ENCODE results near the gene PNPLA6. TPM values are rescaled to one million over a fixed set of nuclear protein-coding genes. Genes with fewer than 3 reads are reported as not detected.
A peak's percentile ranks its signal among the peaks of the same experiment; 100 is the strongest.

PNPLA6 gene
- total RNA-seq, 2 experiments from 2014 or later: 130 to 152 TPM

DNA sequence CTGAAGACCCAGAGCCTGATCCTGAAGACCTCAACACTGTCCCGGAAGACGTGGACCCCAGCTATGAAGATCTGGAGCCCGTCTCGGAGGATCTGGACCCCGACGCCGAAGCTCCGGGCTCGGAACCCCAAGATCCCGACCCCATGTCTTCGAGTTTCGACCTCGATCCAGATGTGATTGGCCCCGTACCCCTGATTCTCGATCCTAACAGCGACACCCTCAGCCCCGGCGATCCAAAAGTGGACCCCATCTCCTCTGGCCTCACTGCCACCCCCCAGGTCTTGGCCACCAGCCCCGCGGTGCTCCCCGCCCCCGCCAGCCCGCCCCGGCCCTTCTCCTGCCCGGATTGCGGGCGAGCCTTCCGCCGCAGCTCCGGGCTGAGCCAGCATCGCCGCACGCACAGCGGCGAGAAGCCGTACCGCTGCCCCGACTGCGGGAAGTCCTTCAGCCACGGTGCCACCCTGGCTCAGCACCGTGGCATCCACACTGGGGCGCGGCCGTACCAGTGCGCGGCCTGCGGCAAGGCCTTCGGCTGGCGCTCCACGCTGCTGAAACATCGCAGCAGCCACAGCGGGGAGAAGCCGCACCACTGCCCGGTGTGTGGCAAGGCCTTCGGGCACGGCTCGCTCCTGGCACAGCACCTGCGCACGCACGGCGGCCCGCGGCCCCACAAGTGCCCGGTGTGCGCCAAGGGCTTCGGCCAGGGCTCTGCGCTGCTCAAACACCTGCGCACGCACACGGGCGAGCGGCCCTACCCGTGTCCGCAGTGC is 16.0 kb upstream of the PNPLA6 start:
- DNase-seq: no peak
- H3K4me3 Mint-ChIP-seq: no peak overlapping the region
- H3K9me3 Mint-ChIP-seq: no peaks in the 10 kb centered on the region
- no peak overlapping the region for H3K27ac Mint-ChIP-seq
- peaks cover 21% of the 10 kb centered on the region for H3K27me3 Mint-ChIP-seq
- ChIA-PET CTCF (interaction anchor here (0.6 to 4.7 kb wide), 2 partner anchors 49 kb away, joined by 4 to 26 read pairs; no protein-coding TSS in a partner anchor), POLR2A (interaction anchor here (5.7 kb wide), 1 partner anchor 14 kb away, joined by 60 read pairs; the partner anchor contains the start of gene PNPLA6)
- H3K36me3 Mint-ChIP-seq (ENCODE audit: low read depth): no peaks in the 10 kb centered on the region
- peaks cover 26% of the 10 kb centered on the region for H3K4me1 Mint-ChIP-seq

DNA sequence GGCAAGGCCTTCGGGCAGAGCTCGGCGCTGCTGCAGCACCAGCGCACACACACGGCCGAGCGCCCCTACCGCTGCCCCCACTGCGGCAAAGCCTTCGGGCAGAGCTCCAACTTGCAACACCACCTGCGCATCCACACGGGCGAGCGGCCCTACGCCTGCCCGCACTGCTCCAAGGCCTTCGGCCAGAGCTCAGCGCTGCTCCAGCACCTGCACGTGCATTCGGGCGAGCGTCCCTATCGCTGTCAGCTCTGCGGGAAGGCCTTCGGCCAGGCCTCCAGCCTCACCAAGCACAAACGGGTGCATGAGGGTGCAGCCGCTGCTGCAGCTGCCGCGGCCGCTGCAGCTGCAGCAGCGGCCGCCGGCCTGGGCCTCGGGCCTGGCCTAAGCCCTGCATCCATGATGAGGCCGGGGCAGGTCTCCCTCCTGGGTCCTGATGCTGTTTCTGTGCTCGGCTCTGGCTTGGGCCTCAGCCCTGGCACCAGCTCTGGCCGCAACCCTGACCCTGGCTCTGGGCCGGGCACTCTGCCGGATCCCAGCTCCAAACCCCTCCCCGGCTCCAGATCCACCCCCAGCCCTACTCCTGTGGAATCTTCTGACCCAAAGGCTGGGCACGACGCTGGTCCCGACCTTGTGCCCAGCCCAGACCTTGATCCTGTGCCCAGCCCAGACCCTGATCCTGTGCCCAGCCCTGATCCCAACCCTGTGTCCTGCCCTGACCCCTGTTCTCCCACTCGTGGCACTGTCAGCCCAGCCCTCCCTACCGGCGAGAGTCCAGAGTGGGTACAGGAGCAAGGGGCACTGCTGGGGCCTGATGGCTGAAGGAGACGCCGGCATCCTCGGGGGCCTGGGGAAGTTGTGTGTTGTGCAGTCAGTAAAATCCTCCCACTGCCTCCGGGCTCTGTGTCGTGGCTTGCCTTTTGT is 15.1 kb upstream of the PNPLA6 start:
- Mint-ChIP-seq H3K27me3 (peaks cover 15% of the 10 kb centered on the region), H3K4me1 (peaks cover 24% of the 10 kb centered on the region), H3K36me3 (ENCODE audit: low read depth) (no peaks in the 10 kb centered on the region), H3K27ac (no peak overlapping the region), H3K9me3 (no peaks in the 10 kb centered on the region), H3K4me3 (no peak overlapping the region)
- no peak for DNase-seq
- ChIA-PET POLR2A (interaction anchor here (2.0 to 5.7 kb wide), 2 partner anchors 13 to 32 kb away, joined by 7 to 60 read pairs; partner anchors contain the start of genes PEX11G and PNPLA6), CTCF (interaction anchor here (4.7 kb wide), 1 partner anchor 48 kb away, joined by 26 read pairs; no protein-coding TSS in a partner anchor)

DNA sequence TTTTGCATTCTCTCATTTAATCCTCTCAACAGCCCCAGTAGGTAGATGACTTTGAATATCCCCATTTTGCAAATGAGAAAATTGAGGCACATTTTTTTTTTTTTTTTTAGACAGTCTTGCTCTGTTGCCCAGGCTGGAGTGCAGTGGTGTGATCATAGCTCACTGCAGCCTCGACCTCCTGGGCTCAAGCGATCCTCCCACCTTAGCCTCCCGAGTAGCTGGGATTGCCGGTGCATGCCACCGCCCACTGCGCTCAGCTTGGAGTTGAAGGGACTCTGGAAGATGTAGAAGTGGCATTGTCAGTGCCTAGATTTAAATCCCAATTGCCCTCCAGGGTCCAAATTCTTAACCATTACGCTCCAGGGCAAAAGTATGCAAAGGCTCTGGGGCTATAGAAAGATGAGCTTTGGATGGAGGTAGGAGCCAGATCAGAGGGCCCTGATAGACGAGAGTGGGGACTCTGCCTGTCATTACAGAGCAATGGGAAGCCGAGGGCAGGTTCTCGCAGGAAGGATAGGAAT is 13.9 kb upstream of the PNPLA6 start:
- ChIA-PET CTCF (interaction anchor here (0.6 to 4.7 kb wide), 7 partner anchors 13 to 1117 kb away, joined by 3 to 26 read pairs (median 7); partner anchors contain the start of genes PNPLA6 and TRAPPC5), POLR2A (interaction anchor here (0.7 to 5.7 kb wide), 10 partner anchors 12 to 977 kb away, joined by 3 to 60 read pairs (median 5); partner anchors contain the start of genes PEX11G and PNPLA6)
- Mint-ChIP-seq H3K9me3 (no peaks in the 10 kb centered on the region), H3K36me3 (ENCODE audit: low read depth) (peaks cover 4% of the 10 kb centered on the region), H3K4me1 (peaks cover 20% of the 10 kb centered on the region), H3K27me3 (peaks cover 10% of the 10 kb centered on the region), H3K27ac (peak overlapping the region; percentile 33), H3K4me3 (peak overlapping the region; percentile 83)
- no peak for DNase-seq

DNA sequence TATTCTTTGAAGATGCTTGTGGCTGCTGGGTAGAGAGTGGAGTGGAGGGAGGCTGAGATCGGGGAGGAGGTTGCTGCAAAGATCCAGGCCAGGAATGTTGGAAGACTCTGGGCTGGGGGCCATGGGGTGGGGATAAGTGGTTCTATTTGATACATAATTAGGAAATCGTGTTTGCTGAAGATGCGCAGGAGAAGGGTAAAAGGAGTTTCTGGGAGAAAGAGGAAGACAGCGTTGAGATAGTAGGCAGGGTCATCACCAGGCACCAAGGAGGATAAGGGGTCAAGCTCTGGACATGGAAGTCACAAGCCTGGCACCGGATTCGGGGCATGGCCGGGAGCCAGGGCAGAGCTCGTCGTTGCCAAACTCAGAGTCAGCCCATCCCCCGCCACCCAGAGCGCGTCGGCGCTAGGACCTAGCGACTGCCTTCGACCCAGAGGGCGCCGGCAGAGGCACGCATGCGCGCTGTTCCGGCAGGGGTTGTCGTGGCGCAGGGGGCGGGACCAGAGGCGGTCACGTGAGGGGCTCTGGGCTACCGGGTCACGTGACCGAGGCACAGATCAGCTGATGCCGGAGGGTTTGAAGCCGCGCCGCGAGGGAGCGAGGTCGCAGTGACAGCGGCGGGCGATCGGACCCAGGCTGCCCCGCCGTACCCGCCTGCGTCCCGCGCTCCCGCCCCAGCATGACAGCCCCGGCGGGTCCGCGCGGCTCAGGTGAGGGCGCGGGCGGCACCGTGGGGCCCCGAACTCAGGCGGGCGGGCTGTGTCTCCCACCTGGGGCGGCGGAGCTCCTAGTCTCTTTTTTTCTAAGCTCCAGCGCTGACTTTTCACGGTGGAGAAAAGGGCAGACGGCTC is 13.2 kb upstream of the PNPLA6 start, which contains the start of gene MCOLN1:
Gene MCOLN1 (plus strand): TSS at position 553 of the 851 bp plus-strand sequence. CDS start 127 bp downstream, at position 680.
- ChIA-PET POLR2A (interaction anchor here (0.6 to 5.7 kb wide), 17 partner anchors 11 to 978 kb away, joined by 3 to 60 read pairs (median 4); partner anchors contain the start of genes ARHGEF18, PET100, PEX11G and PNPLA6), CTCF (interaction anchor here (0.6 to 4.7 kb wide), 8 partner anchors 13 to 517 kb away, joined by 3 to 26 read pairs (median 6); partner anchors contain the start of genes PNPLA6 and TRAPPC5)
- Mint-ChIP-seq H3K36me3 (ENCODE audit: low read depth) (peaks cover 4% of the 10 kb centered on the region), H3K4me1 (peaks cover 15% of the 10 kb centered on the region), H3K4me3 (peak within 1 kb of the TSS; percentile 83), H3K9me3 (no peaks in the 10 kb centered on the region), H3K27ac (peak within 1 kb of the TSS; percentile 33), H3K27me3 (peaks cover 3% of the 10 kb centered on the region)
- DNase-seq: peak; percentile 100

DNA sequence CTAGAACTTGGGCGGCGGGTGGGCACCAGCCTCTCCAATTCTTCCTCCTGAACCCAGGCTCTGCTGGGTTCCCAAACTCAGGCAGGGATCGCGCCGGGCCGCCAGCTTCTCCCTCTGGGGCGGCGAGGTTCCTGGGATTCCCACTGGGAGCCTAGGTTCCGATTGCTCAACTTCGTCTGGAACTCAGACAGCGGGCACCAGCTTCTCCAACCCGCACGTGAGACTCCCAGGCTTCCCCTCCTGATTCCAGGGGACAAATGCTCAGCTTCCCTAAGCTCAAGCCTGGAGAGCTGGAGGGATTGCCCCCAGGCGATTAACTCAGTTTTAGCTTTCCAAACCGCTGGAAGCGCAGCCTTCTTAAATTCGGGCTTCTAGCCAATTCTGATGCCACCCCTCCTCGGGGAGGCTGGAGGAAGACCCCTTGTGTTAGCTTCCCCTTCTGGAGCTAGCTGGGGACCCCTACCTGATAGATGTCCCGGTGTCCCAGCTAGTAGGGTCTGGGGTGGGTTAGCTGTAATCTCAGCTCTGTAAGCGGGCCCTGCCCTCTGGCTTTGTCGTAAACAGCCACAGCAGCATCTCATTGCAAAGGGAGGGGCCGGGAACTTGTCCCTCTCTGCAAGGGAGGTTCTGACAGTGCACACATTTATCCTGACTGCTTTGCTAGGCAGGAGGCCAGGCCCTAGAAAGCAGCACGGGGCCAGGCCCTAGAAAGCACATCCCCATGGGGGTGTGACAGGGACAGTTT is 12.4 kb upstream of the PNPLA6 start:
- peaks cover 4% of the 10 kb centered on the region for H3K36me3 Mint-ChIP-seq (ENCODE audit: low read depth)
- no peak for DNase-seq
- no peaks in the 10 kb centered on the region for H3K27me3 Mint-ChIP-seq
- peaks cover 15% of the 10 kb centered on the region for H3K4me1 Mint-ChIP-seq
- ChIA-PET POLR2A (interaction anchor here (0.7 to 5.7 kb wide), 11 partner anchors 10 to 175 kb away, joined by 3 to 60 read pairs (median 5); partner anchors contain the start of genes ARHGEF18, PET100, PNPLA6 and XAB2), CTCF (interaction anchor here (0.6 to 4.7 kb wide), 8 partner anchors 12 to 518 kb away, joined by 3 to 26 read pairs (median 6); partner anchors contain the start of genes PNPLA6 and TRAPPC5)
- H3K9me3 Mint-ChIP-seq: no peaks in the 10 kb centered on the region
- H3K27ac Mint-ChIP-seq: no peak overlapping the region
- H3K4me3 Mint-ChIP-seq: peak overlapping the region; percentile 67

DNA sequence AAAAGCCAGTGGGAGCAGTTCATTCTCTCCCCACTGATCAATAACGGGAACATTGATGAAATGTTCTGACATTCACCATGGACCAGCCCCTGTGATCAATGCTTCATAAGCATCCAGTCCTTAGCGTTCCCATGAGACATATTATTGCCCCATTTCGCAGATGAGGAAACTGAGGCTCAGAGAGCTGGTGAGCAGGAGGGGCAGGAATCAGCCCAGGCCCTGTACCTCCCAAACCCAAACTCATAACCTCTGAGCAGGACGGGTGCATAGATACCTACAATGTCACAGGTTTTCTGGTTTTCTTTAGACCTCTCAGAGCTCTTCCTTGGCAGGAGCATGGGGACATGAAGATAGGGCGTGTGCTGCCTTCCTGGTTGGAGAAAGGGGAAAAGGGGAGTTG is 11.0 kb upstream of the PNPLA6 start:
- H3K36me3 Mint-ChIP-seq (ENCODE audit: low read depth): peaks cover 4% of the 10 kb centered on the region
- POLR2A ChIA-PET: interaction anchor here (5.7 kb wide), 1 partner anchor 9 kb away, joined by 60 read pairs; the partner anchor contains the start of gene PNPLA6
- CTCF ChIA-PET: interaction anchor here (4.7 kb wide), 1 partner anchor 44 kb away, joined by 26 read pairs; no protein-coding TSS in a partner anchor
- H3K9me3 Mint-ChIP-seq: no peaks in the 10 kb centered on the region
- H3K4me1 Mint-ChIP-seq: peaks cover 15% of the 10 kb centered on the region
- no peak for DNase-seq
- H3K27ac Mint-ChIP-seq: no peak overlapping the region
- no peak overlapping the region for H3K4me3 Mint-ChIP-seq
- H3K27me3 Mint-ChIP-seq: no peaks in the 10 kb centered on the region

DNA sequence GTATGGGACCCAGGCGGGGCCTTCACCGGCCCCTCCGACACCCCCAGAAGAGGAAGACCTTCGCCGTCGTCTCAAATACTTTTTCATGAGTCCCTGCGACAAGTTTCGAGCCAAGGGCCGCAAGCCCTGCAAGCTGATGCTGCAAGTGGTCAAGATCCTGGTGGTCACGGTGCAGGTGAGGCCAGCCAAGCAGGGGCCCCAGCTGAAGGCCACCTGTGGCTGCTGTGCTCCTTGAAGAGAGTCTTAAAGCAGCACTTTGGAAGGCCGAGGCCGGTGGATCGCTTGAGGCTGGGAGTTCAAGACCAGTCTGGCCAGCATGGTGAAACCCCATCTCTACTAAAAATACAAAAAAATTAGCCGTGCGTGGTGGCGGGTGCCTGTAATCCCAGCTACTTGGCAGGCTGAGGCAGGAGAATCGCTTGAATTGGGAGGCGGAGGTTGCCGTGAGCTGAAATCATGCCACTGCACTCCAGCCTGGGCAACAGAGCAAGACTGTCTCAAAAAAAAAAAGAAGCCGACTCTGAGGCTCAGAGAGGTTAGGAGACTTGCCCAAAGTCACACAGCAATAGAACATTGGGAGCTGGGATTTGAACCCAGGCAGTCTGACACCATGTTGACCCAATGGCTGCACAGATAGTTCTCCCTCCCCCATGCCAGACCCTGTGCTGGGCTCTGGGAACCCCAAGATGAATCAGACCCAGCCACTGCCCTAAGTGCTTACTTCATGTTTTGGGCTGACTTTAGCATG is 10.4 kb upstream of the PNPLA6 start:
- CTCF ChIA-PET: no interaction called here
- Mint-ChIP-seq H3K27me3 (no peaks in the 10 kb centered on the region), H3K27ac (no peak overlapping the region), H3K9me3 (no peaks in the 10 kb centered on the region), H3K36me3 (ENCODE audit: low read depth) (peaks cover 5% of the 10 kb centered on the region), H3K4me3 (no peak overlapping the region), H3K4me1 (peaks cover 15% of the 10 kb centered on the region)
- DNase-seq: no peak
- POLR2A ChIA-PET: no interaction called here

DNA sequence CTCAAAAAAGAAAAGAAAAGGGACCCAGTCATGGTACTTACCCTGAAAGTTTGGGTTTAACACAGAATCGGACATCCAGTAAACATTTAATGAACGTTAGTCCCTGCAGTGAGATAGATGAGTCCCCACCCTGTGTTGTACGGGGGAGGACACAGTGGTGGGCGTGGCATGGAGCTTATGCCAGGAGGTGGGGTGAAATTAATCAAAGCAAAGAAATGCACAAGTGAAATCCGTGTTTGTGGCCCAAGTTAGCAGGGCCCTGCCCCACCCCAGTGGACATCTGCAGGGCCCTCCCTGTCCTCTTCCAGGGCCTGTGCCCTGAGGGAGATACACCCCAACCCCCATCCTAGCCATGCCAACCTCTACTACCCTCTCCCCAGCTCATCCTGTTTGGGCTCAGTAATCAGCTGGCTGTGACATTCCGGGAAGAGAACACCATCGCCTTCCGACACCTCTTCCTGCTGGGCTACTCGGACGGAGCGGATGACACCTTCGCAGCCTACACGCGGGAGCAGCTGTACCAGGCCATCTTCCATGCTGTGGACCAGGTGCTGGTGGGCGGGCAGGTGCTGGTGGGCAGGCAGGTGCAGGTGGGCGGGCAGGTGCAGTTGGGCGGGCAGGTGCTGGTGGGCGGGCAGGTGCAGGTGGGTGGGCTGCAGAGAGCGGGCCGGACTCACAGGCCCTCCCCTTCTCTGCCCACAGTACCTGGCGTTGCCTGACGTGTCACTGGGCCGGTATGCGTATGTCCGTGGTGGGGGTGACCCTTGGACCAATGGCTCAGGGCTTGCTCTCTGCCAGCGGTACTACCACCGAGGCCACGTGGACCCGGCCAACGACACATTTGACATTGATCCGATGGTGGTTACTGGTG is 9.2 kb upstream of the PNPLA6 start:
- no peak for DNase-seq
- H3K9me3 Mint-ChIP-seq: no peaks in the 10 kb centered on the region
- ChIA-PET POLR2A (no interaction called here), CTCF (no interaction called here)
- H3K36me3 Mint-ChIP-seq (ENCODE audit: low read depth): peaks cover 8% of the 10 kb centered on the region
- H3K4me3 Mint-ChIP-seq: no peak overlapping the region
- H3K27me3 Mint-ChIP-seq: no peaks in the 10 kb centered on the region
- H3K4me1 Mint-ChIP-seq: peaks cover 15% of the 10 kb centered on the region
- no peak overlapping the region for H3K27ac Mint-ChIP-seq

DNA sequence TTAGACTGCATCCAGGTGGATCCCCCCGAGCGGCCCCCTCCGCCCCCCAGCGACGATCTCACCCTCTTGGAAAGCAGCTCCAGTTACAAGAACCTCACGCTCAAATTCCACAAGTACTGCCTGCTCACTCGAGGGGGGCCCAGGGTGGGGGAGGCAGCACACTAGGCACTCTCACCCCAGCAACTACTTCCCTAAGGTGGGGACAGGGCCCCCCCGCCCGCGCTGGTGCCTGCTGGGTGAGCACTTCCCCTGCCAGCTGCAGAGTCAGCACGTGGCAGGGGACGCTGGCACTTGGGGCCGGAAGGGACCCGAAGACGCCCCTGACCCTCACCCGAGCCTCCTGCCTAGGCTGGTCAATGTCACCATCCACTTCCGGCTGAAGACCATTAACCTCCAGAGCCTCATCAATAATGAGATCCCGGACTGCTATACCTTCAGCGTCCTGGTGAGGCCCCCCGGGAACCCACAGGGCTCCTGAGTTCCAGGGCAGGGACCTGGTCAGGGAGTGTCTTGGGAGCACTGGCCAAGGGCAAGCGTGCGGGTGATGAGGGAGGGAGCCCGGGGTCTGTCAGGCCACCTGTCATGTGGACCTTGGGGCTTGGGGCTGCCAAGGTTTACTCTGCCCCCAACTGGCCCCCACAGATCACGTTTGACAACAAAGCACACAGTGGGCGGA is 7.9 kb upstream of the PNPLA6 start:
- POLR2A ChIA-PET: no interaction called here
- Mint-ChIP-seq H3K9me3 (no peaks in the 10 kb centered on the region), H3K4me1 (peaks cover 6% of the 10 kb centered on the region)

DNA sequence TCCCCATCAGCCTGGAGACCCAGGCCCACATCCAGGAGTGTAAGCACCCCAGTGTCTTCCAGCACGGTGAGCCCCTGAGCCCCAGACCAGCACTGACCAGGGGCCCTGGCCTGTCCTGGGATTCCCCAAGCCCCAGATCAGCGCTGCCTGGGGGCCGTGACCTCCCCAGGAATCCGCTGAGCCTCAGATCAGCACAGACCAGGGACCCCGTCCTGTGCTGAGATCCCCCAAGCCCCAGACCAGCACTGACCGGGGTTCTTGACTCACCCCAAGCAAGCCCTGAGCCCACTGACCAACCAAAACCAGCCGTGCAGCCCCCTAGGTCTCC is 7.4 kb upstream of the PNPLA6 start:
- CTCF ChIA-PET: no interaction called here
- Mint-ChIP-seq H3K9me3 (no peaks in the 10 kb centered on the region), H3K36me3 (ENCODE audit: low read depth) (peaks cover 11% of the 10 kb centered on the region), H3K4me3 (no peak overlapping the region), H3K27me3 (no peaks in the 10 kb centered on the region), H3K4me1 (peaks cover 7% of the 10 kb centered on the region), H3K27ac (no peak overlapping the region)
- POLR2A ChIA-PET: no interaction called here
- no peak for DNase-seq

More for the DNA sequence above, 7.9 kb upstream of the PNPLA6 start:
- no peak overlapping the region for H3K4me3 Mint-ChIP-seq
- H3K36me3 Mint-ChIP-seq (ENCODE audit: low read depth): peaks cover 11% of the 10 kb centered on the region
- no peak for DNase-seq
- no peak overlapping the region for H3K27ac Mint-ChIP-seq
- H3K27me3 Mint-ChIP-seq: no peaks in the 10 kb centered on the region
- CTCF ChIA-PET: no interaction called here

Measured in activated CD4-positive, alpha-beta memory T cell treated with anti-CD3 and anti-CD28 coated beads, Interleukin-2, amount 10 ng/mL, durations not matched to agents 7 days and 5 days (primary cell).